ENCODE results near the gene ANXA2R.
"Not testable (repeated sequence)": the region's sequence is repeated elsewhere in the genome, so short reads cannot be mapped to it uniquely, and the experiment has no call there.

The ANXA2R gene

DNA sequence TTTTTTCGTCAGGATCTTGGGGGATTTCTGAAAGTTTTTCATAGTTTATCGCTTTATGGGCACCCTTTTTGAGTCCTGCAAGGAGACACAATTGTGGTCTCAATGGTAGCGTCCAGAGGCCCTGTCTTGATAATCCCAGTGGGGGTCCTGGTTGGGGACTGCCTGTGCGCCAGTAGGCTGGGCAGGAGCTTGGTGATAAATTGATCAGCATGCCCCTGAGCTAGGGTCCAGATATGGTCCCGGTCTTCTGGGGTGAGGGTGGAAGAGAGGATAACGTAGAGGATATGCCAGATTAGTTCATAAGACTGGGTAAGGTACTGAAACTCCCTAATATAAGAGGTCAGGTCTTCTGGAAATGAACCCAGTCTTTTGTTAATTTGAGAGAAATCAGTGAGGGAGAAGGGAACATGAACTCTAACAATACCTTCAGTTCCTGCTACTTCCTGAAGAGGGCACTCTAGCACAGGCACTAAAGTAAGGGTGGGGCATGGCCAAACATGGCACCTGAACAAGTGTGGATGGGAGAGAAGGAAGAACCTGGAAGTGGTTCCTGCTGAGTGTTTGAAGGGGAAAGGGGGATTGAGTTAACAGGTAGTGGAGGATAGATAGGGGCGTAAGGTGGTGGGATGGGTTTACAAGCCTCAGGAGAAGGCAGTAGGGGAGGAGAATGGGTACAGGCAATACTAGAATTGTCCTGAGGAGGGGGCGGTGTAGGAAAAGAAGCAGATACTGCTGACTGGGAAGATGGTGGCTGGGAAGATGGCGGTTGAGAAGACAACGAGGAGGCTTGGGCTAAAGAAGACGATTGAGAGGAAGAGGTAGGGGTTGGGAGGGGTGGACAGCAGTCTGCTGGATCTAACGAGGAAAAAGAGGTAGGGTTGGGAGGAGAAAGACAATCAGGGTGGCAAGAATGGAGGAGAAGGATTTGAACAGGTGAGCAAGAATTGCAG is 33.8 kb upstream of the ANXA2R start:
- Histone ChIP-seq H3K27ac (ENCODE audit: low read depth, low read length) (no peak overlapping the region), H3K9ac (ENCODE audit: low read length) (no peak overlapping the region), H3K36me3 (ENCODE audit: control insufficient read depth, insufficient read depth, low read length) (peaks cover 19% of the 10 kb centered on the region), H3K4me1 (ENCODE audit: control insufficient read depth, insufficient read depth, low read length) (no peaks in the 10 kb centered on the region; the same call in 1 of the 2 replicates), H3K9me3 (ENCODE audit: control insufficient read depth, insufficient read depth, low read depth, low read length) (no peaks in the 10 kb centered on the region), H3K27me3 (ENCODE audit: control insufficient read depth, insufficient read depth, low read length) (no peaks in the 10 kb centered on the region), H3K4me3 (ENCODE audit: low read depth, low read length) (no peak overlapping the region)

DNA sequence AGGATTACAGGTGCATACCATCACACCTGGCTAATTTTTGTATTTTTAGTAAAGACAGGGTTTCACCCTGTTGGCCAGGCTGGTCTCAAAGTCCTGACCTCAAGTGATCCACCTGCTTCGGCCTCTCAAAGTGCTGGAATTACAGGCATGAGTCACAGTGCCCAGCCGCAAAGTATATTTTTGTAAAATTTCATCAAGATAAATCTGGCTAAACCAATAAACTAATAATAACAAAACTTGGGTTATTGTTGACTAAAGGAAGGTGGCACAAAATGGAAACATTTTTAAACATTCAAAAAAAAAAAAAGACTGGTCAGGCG is 29.2 kb upstream of the ANXA2R start:
- not testable (repeated sequence) for H3K9me3 ChIP-seq (ENCODE audit: control insufficient read depth, insufficient read depth, low read depth, low read length); H3K4me3 ChIP-seq (ENCODE audit: low read depth, low read length); H3K9ac ChIP-seq (ENCODE audit: low read length); H3K27ac ChIP-seq (ENCODE audit: low read depth, low read length); H3K27me3 ChIP-seq (ENCODE audit: control insufficient read depth, insufficient read depth, low read length)
- Histone ChIP-seq H3K4me1 (ENCODE audit: control insufficient read depth, insufficient read depth, low read length) (peaks cover 14% of the 10 kb centered on the region; the same call in 1 of the 2 replicates), H3K36me3 (ENCODE audit: control insufficient read depth, insufficient read depth, low read length) (peaks cover 16% of the 10 kb centered on the region)

- no peaks in the 10 kb centered on the region for H3K27me3 ChIP-seq (ENCODE audit: control insufficient read depth, insufficient read depth, low read length)
- peak overlapping the region; percentile 89 for H3K9ac ChIP-seq (ENCODE audit: low read length)
- peaks cover 22% of the 10 kb centered on the region for H3K4me1 ChIP-seq (ENCODE audit: control insufficient read depth, insufficient read depth, low read length)
- H3K4me3 ChIP-seq (ENCODE audit: low read depth, low read length), result peak overlapping the region; percentile 86
- peaks cover 16% of the 10 kb centered on the region for H3K36me3 ChIP-seq (ENCODE audit: control insufficient read depth, insufficient read depth, low read length)
- H3K9me3 ChIP-seq (ENCODE audit: control insufficient read depth, insufficient read depth, low read depth, low read length), result no peaks in the 10 kb centered on the region
- H3K27ac ChIP-seq (ENCODE audit: low read depth, low read length), result no peak overlapping the region
Measured at GRCh38 chr5:43068037-43068436, 27.9 kb upstream of the ANXA2R start.

DNA sequence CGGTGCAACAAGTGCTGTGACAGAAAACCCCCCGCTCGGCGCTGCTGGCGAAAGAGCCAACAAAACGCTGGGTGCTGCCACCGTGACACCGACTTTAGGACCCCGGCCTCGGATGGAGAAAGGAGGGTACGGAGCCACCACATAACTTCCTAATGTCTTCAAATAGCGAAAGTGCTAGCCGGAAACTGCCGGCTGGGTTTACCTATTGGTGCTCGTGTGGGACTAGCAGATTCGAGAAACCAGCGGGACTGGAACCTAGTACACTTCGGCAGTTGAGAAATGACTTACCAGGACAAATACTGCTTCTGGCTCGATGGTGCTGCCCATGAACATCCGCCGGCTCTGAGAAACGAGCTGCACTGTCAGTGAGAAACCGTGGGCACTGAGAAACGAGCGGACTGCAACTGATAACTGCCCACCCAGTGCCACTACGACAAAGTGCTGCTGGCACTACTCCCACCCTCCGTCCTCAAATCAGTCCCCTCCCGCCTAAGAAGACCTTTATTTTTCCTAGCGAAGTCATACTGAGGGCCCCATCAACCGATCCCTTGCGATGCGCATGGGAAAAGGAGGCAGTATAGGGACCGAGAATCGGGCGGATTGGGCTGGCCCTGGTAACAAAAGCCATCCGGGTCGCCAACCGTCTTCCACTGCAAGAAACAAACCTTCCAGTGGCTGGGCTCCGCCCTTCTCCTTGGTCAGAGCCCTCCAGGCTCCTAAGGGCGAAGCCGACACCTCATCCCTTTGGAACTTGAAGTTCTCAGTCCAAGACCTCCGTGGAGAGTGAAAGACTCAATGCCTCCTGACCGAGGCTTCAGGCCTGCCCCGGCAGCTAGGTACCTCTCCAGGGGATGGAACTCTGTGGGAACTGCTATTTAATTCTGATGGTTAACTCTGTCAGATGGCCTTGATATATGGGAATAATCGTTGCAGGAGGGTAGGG is 27.0 kb upstream of the ANXA2R start:
- H3K27ac ChIP-seq (ENCODE audit: low read depth, low read length), result peak overlapping the region; percentile 81
- no peaks in the 10 kb centered on the region for H3K9me3 ChIP-seq (ENCODE audit: control insufficient read depth, insufficient read depth, low read depth, low read length)
- H3K36me3 ChIP-seq (ENCODE audit: control insufficient read depth, insufficient read depth, low read length), result peaks cover 16% of the 10 kb centered on the region
- no peaks in the 10 kb centered on the region for H3K27me3 ChIP-seq (ENCODE audit: control insufficient read depth, insufficient read depth, low read length)
- H3K4me1 ChIP-seq (ENCODE audit: control insufficient read depth, insufficient read depth, low read length), result peaks cover 22% of the 10 kb centered on the region
- peak overlapping the region; percentile 89 for H3K9ac ChIP-seq (ENCODE audit: low read length)
- peak overlapping the region; percentile 86 for H3K4me3 ChIP-seq (ENCODE audit: low read depth, low read length)

DNA sequence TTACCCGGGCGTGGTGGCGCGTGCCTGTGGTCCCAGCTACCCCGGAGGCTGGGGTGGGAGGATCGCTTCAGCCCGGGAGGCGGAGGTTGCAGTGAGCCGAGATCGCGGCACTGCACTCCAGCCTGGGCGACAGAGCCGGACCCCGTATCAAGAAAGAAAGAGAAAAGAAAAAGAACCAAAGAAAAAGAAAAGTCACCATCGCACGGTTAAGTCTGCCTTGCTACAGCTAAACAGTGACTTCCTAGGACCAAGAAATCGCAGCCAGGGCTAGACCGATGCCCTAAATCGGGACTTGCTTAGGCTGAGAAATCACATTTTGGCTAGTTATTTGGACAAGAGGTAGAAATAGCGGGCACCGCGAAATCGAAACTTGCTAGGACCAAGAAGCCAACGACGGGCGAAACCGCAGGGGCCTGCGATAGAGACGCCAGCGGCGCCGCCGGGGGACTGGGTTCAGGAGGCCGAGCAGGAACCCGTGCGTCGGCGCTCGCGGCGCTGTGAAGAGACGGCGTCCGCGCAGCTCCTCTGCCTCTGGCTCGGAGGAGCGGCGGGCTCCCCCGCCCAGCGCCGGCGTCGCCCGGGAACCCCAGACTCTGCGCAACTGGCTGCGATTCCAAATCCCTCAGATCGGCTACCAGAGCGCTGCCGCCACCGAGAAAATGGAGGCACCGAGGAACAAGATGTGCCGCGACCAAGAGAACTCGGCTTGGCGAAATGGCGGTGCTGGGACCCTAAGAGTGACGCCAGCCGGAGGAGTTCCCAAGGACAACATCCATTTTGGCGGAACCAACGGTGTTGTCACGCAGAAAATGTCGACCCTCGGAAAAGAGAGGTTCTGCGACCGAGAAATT is 26.1 kb upstream of the ANXA2R start:
- H3K4me3 ChIP-seq (ENCODE audit: low read depth, low read length), result peak overlapping the region; percentile 86
- H3K36me3 ChIP-seq (ENCODE audit: control insufficient read depth, insufficient read depth, low read length), result peaks cover 12% of the 10 kb centered on the region
- H3K9me3 ChIP-seq (ENCODE audit: control insufficient read depth, insufficient read depth, low read depth, low read length), result no peaks in the 10 kb centered on the region
- peak overlapping the region; percentile 81 for H3K27ac ChIP-seq (ENCODE audit: low read depth, low read length)
- peak overlapping the region; percentile 89 for H3K9ac ChIP-seq (ENCODE audit: low read length)
- peaks cover 22% of the 10 kb centered on the region for H3K4me1 ChIP-seq (ENCODE audit: control insufficient read depth, insufficient read depth, low read length)
- H3K27me3 ChIP-seq (ENCODE audit: control insufficient read depth, insufficient read depth, low read length), result no peaks in the 10 kb centered on the region

GRCh38 chr5:43065387-43065947 is 25.3 kb upstream of the ANXA2R start:
- peak overlapping the region; percentile 81; the same call in 1 of the 2 replicates for H3K27ac ChIP-seq (ENCODE audit: low read depth, low read length)
- H3K9me3 ChIP-seq (ENCODE audit: control insufficient read depth, insufficient read depth, low read depth, low read length), result no peaks in the 10 kb centered on the region
- H3K4me1 ChIP-seq (ENCODE audit: control insufficient read depth, insufficient read depth, low read length), result peaks cover 22% of the 10 kb centered on the region
- H3K9ac ChIP-seq (ENCODE audit: low read length), result peak overlapping the region; percentile 89
- peak overlapping the region; percentile 86 for H3K4me3 ChIP-seq (ENCODE audit: low read depth, low read length)
- peaks cover 5% of the 10 kb centered on the region; the same call in 1 of the 2 replicates for H3K36me3 ChIP-seq (ENCODE audit: control insufficient read depth, insufficient read depth, low read length)
- H3K27me3 ChIP-seq (ENCODE audit: control insufficient read depth, insufficient read depth, low read length), result no peaks in the 10 kb centered on the region

- Histone ChIP-seq H3K9me3 (ENCODE audit: control insufficient read depth, insufficient read depth, low read depth, low read length) (no peaks in the 10 kb centered on the region), H3K9ac (ENCODE audit: low read length) (peak overlapping the region; percentile 54), H3K27ac (ENCODE audit: low read depth, low read length) (peak overlapping the region; percentile 50; the same call in 1 of the 2 replicates), H3K4me3 (ENCODE audit: low read depth, low read length) (peak overlapping the region; percentile 86), H3K27me3 (ENCODE audit: control insufficient read depth, insufficient read depth, low read length) (no peaks in the 10 kb centered on the region), H3K4me1 (ENCODE audit: control insufficient read depth, insufficient read depth, low read length) (peaks cover 22% of the 10 kb centered on the region), H3K36me3 (ENCODE audit: control insufficient read depth, insufficient read depth, low read length) (no peaks in the 10 kb centered on the region)
Measured at GRCh38 chr5:43063721-43064171, 23.6 kb upstream of the ANXA2R start.

GRCh38 chr5:43061352-43062075 is 21.4 kb upstream of the ANXA2R start:
- no peak overlapping the region for H3K9ac ChIP-seq (ENCODE audit: low read length)
- H3K9me3 ChIP-seq (ENCODE audit: control insufficient read depth, insufficient read depth, low read depth, low read length), result no peaks in the 10 kb centered on the region
- no peaks in the 10 kb centered on the region for H3K36me3 ChIP-seq (ENCODE audit: control insufficient read depth, insufficient read depth, low read length)
- H3K4me1 ChIP-seq (ENCODE audit: control insufficient read depth, insufficient read depth, low read length), result peaks cover 11% of the 10 kb centered on the region
- H3K4me3 ChIP-seq (ENCODE audit: low read depth, low read length), result no peak overlapping the region
- no peaks in the 10 kb centered on the region for H3K27me3 ChIP-seq (ENCODE audit: control insufficient read depth, insufficient read depth, low read length)
- H3K27ac ChIP-seq (ENCODE audit: low read depth, low read length), result no peak overlapping the region

DNA sequence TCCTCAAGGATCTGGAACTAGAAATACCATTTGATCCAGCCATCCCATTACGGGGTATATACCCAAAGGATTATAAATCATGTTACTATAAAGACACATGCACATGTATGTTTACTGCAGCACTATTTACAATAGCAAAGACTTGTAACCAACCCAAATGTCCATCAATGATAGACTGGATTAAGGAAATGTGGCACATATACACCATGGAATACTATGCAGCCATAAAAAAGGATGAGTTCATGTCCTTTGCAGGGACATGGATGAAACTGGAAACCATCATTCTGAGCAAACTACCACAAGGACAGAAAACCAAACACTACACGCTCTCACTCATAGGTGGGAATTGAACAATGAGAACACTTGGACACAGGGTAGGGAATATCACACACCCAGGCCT is 19.9 kb upstream of the ANXA2R start:
- not testable (repeated sequence) for H3K27ac ChIP-seq (ENCODE audit: low read depth, low read length); H3K9ac ChIP-seq (ENCODE audit: low read length); H3K9me3 ChIP-seq (ENCODE audit: control insufficient read depth, insufficient read depth, low read depth, low read length); H3K4me3 ChIP-seq (ENCODE audit: low read depth, low read length); H3K36me3 ChIP-seq (ENCODE audit: control insufficient read depth, insufficient read depth, low read length); H3K27me3 ChIP-seq (ENCODE audit: control insufficient read depth, insufficient read depth, low read length)
- peaks cover 11% of the 10 kb centered on the region for H3K4me1 ChIP-seq (ENCODE audit: control insufficient read depth, insufficient read depth, low read length)

DNA sequence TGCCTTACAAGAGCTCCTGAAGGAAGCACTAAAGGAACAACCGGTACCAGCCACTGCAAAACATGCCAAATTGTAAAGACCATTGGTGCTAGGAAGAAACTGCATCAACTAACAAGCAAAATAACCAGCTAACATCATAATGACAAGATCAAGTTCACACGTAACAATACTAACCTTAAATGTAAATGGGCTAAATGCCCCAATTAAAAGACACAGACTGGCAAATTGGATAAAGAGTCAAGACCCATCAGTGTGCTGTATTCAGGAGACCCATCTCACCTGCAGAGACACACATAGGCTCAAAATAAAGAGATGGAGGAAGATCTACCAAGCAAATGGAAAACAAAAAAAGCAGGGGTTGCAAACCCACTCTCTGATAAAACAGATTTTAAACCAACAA is 15.0 kb upstream of the ANXA2R start:
- not testable (repeated sequence) for H3K9me3 ChIP-seq (ENCODE audit: control insufficient read depth, insufficient read depth, low read depth, low read length); H3K4me1 ChIP-seq (ENCODE audit: control insufficient read depth, insufficient read depth, low read length); H3K27ac ChIP-seq (ENCODE audit: low read depth, low read length); H3K36me3 ChIP-seq (ENCODE audit: control insufficient read depth, insufficient read depth, low read length); H3K4me3 ChIP-seq (ENCODE audit: low read depth, low read length); H3K27me3 ChIP-seq (ENCODE audit: control insufficient read depth, insufficient read depth, low read length); H3K9ac ChIP-seq (ENCODE audit: low read length)
